ENCODE results near the gene GATAD2B.

- TF ChIP-seq POLR2A (IDR thresholded peaks at IDR 0.05) (no peak), EP300 (IDR thresholded peaks at IDR 0.05) (no peak)
Measured at GRCh38 chr1:153860285-153860684, 62.5 kb downstream of the GATAD2B start.

Measured in stomach (tissue), 4 donors.